NCI-H2107 treated with DMSO at 0.1 percent for 48 hours (cell line): Measurements from ENCODE around the gene SCTR.
"Not testable (repeated sequence)": the region's sequence is repeated elsewhere in the genome, so short reads cannot be mapped to it uniquely, and the experiment has no call there.

ENCODE experiments used
- DNase-seq: peaks from one replicate; lab custom pipeline; 2025; ENCODE audit not compliant: unreplicated experiment; lab: John Stamatoyannopoulos, UW

The SCTR gene

DNA sequence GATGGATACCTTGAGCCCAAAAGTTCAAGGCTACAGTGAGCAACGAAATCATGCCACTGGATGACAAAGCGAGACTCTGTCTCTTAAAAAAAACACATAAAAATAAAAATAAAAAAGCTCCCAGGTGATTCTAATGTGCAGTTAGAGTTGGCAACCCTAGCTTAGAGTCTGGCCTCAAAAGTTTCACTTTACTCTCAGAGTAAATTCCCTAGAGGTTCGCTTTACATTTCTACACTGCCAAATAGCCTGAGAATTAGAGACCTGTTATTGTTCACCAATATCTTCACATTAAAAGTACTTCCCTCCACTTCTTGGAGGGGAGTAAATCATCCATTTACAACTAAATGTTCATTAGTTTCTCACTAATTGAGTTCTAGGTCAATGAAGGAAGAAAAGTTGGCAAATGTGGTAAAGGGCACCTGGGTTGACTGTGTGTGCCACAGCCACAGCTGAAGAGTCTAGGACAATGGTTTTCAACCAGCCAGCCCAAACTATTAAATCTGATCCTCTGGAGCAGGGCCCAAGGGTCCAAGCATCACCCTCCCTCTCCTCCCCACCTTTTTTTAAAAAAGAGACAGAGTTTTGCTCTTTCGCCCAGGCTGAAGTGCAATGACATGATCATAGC, 107.9 kb downstream of the SCTR start:
- DNase-seq = no peak

DNA sequence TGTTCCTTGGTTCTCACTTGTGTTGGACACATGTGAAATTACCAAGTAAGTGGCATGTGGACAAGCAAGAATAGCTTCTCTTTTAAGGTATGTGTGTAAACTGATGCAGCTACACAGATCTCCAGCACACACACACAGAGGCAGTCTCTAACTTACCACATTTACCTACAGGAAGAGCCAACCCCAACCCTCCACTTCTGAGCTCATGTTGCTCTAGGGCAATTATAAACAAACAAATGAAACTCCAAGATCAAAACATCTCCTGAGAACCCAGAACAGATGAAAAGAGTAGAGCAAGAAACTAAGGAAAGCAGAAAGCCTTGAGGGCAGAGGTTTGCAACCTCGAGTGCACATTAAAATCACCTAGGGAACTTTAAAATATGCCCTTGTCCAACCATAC, 108.7 kb downstream of the SCTR start:
- DNase-seq = no peak

DNA sequence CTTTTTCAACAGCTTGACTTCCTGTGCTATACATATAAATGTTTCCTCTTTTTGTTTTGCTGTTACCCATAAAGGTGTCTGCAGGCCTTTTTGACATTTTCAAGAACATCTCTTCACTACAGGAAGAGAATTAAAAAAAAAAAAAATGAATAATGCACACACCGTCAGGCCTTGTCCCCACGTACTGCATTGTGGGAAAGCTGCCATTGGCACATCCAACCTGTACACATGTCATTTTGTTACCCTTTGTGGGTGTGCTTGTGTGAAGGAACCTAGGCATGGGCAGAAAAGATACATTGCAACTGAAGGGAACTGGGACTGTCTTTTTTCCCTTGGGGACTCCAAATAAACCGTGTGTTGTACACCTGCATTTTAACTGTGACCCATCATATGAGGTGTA, 109.4 kb downstream of the SCTR start:
- no peak for DNase-seq

DNA sequence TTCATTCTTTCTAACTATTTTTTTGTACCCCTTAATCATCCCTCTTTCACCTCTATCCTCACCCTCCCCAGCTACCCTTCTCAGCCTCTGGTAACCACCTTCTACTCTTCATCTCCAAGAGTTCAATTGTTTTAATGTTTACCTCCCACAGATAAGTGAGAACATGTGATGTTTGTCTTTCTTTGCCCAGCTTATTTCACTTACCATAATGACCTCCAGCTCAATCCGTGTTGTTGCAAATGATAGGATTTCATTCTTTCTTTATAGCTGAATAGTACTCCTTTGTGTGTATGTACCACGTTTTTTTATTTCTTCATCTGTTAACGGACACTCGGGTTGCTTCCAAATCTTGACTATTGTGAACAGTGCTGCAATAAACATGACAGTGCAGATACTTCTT, 114.8 kb downstream of the SCTR start:
- DNase-seq = no peak

DNA sequence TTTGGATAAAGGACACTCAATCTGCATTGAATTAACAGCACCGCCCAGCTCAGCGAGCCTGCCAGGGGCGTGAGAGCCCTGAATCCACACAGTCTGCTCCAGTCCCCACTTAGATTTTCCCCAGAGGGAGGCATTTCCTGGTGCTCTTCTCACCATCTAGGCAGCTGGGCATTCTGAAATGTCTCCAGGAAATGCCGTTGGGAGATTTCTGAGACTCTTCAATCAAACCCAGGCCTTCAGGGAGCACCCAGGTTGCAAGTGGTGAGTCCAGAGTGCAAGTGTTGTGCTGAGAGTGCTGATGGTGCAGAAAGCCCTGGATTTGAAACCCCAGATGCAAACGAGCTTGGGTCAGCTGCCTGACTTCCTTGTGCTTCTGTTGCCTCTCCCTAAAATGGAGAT, 116.1 kb downstream of the SCTR start:
- DNase-seq = no peak

DNA sequence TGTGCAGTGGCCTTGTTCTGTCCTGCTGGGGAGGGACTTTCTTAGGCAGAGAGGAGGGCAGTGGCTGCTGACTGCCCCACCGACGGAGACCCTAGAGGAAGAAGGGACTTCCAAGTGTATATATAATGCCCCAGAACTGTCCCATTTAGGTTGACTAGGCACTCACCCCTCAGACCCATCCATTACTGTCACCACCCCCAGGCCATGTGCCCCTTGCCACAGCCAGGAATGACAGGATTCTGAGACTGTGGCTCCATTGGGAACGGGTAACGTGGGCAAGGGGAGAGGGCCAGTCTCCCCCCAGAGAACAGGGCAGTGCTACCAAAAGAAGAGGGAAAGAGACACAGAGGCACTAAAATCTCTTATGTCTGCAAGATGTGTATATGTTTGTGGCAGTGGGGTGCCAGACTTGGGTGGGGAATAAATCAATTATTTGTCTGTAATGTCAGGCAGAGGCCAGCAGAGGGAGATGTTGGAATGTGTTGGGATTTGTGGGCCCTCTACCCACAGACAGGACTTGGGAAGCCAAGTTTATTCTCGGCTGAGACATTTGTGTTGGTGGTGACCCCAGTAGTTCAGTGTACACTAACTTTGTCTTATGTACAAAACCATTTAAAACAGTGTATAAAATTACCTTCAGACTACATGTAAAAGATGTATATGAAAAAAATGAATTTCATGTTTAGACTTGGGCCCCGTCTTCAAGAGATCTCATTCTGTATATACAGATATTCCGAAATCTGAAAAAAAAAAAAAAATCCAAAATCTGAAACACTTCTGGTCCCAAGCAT, 116.7 kb downstream of the SCTR start:
- DNase-seq = peak; percentile 26

DNA sequence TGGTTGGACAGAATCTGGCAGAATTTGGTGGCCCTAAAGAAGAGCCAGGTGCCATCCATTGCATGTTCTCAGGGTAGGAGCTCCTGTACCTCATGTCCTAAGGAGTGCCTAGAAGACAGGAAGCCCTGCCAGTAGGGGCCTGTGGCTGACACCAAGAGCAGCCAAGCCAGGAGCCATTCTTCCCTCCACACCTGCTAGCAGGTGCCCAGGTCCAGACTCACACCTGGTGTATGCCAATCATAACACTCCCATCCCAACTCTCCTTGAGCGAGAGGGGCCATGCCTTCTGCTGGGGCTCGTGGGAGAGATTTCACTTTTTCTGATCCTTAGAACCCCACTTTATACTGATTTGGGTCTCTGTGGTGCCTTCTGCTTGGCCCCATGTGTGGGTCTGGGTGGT, 119.1 kb downstream of the SCTR start:
- no peak for DNase-seq

DNA sequence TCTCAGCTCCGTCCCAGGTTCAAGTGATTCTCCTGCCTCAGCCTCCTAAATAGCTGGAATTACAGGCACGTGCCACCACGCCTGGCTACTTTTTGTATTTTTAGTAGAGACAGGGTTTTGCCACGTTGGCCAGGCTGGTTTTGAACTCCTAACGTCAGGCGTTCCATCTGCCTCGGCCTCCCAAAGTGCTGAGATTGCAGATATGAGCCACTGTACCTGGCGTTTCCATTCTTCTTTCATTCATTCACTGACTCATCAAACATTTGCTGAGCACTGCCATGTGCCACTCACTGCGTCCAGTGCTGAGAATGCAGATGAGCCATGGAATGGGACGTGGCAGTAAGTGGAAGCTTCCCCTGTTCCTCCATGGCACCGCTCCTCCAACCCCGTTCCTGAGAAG, 120.7 kb downstream of the SCTR start:
- DNase-seq = not testable (repeated sequence)

DNA sequence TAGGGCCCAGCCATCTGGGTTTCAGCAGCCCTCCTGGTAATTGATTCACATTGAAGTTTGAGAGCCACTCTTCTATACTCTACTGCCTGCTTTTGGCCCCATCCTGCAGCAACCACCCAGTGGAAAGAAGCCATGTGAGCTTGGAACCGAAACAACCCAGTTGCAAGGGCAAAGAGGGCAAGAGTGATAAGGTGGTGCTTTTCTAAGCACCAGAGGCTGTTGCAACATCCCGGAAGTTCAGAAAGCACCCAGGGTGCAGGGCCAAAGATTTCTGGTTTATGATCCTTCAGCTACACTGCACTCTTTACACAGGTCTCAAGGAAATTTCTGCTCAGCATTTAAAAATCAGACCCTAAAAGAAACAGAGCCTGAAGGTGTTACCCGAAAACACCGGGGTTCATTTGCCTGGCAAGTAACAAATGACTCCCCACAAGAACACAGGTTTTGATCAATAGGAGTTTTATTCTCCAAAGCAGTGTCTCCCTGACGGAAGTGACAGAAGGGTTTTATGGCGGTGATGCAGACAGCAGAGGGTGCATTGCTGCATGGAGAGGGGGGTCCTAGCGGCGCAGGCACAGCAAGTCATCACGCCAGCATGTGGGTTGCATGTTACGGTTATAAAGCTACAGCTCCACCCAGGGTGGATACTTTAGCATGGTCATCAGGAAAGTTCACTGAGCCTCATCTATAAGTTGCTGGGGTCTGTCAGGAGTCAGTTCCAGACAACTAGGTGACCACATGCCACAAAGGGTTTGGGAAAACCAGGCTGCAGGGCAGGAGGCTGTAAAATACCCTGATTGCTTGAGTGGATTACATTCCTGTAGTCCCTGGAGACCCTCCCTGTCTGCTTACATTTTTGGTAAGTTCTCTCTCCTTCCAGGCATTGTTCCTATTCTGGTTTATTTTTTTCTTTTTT, 121.4 kb downstream of the SCTR start:
- no peak for DNase-seq

DNA sequence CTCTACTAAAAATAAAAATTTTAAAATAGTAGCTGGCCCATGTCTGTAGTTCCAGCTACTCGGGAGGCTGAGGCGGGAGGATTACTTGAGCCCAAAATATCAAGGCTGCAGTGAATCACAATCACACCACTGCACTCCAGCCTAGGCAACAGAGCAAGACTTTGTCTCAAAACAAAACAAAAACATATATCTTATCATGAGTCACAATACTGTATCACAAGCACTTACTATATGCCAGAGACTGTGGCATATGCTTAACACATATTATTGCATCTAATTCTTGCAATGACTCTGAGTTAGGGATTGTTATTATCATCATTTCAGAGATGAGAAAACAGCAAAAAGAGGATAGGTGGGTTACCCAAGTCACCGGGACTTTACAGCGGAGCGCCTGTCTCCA, 122.2 kb downstream of the SCTR start:
- DNase-seq = no peak

DNA sequence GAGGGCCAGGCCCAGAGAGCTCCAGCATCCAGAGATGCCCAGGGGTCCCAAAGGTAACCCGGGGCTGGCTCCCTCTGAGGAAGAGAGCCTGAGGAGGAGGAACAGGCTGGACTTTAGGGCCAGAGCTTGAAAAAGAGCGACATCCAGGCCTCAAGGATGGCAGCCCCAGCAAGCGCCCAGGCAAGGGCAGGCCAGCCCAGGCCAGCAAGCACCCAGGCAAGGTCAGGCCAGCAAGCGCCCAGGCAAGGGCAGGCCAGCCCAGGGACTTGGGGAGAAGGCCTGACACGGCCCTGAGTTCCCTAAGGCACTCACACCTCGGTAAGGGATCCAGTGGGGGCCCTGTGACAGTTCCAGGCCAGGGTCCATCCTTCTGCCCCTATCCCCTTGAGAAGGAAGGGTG, 127.1 kb downstream of the SCTR start:
- no peak for DNase-seq

DNA sequence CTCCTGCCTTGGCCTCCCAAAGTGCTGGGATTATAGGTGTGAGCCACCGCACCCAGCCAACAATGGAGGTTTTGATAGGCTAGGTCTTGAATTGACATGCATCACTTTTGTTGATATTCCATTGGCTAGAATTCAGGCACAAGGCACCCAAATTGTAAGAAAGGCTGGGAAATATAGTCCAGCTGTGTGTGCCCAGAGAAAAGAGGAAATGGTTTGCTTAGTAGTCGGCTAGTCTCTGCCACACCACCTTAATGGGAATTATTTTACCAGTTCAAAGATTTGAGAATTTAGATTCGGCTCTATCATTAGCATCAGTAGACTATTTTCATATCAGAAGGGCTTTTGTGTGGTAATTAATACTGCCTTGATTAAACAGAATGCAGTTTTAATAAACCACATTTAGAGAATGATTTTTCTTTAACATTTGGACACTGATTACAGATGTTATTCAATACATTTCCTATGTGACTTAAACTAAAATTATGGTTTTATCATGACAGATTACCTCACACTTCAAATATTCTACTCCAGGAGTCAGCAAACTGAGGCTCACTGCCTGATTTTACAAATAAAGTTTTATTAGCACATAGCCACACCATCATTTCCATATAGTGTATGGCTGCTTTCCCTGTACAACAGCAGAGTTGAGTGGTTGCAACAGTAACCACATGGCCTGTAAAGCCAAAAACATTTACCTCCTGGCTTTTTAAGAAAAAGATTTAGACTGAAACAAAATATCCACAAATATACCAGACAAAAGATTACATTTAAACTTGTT, 130.1 kb downstream of the SCTR start:
- no peak for DNase-seq
